ENCODE results near the gene HDAC4.

Gene HDAC4

DNA sequence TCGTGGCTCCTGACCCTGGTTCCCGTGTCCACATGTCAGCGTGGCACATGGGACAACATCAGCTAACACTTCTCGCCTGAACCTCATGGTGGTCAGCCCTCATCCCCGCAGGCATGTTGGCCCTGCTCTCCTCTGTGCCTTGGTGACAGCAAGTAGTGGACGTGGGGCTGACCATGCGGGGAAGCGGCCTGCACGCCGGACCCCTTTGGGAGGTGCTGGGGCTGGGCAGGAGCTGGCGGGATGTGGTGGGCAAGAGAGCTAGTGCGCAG lies 303.5 kb downstream of the HDAC4 start:
- no peak for DNase-seq (ENCODE audit: low read depth in 1 of 2, low spot score in 1 of 2)
- no peak overlapping the region for H3K4me3 ChIP-seq (replicated peaks; ENCODE audit: insufficient read depth, low read length)
- no peak for TF ChIP-seq GABPA (IDR thresholded peaks at IDR 0.05; ENCODE audit: low read depth)
- TF ChIP-seq, protein P1, sequence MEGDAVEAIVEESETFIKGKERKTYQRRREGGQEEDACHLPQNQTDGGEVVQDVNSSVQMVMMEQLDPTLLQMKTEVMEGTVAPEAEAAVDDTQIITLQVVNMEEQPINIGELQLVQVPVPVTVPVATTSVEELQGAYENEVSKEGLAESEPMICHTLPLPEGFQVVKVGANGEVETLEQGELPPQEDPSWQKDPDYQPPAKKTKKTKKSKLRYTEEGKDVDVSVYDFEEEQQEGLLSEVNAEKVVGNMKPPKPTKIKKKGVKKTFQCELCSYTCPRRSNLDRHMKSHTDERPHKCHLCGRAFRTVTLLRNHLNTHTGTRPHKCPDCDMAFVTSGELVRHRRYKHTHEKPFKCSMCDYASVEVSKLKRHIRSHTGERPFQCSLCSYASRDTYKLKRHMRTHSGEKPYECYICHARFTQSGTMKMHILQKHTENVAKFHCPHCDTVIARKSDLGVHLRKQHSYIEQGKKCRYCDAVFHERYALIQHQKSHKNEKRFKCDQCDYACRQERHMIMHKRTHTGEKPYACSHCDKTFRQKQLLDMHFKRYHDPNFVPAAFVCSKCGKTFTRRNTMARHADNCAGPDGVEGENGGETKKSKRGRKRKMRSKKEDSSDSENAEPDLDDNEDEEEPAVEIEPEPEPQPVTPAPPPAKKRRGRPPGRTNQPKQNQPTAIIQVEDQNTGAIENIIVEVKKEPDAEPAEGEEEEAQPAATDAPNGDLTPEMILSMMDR (IDR thresholded peaks at IDR 0.05; ENCODE audit: insufficient read depth, low read length) = no peak
- TF ChIP-seq POLR2AphosphoS5 (IDR thresholded peaks at IDR 0.05; ENCODE audit: low read depth) = no peak
- no peak for TF ChIP-seq SPI1 (IDR thresholded peaks at IDR 0.05; ENCODE audit: borderline replicate concordance, low read depth)
- TF ChIP-seq, protein P2, sequence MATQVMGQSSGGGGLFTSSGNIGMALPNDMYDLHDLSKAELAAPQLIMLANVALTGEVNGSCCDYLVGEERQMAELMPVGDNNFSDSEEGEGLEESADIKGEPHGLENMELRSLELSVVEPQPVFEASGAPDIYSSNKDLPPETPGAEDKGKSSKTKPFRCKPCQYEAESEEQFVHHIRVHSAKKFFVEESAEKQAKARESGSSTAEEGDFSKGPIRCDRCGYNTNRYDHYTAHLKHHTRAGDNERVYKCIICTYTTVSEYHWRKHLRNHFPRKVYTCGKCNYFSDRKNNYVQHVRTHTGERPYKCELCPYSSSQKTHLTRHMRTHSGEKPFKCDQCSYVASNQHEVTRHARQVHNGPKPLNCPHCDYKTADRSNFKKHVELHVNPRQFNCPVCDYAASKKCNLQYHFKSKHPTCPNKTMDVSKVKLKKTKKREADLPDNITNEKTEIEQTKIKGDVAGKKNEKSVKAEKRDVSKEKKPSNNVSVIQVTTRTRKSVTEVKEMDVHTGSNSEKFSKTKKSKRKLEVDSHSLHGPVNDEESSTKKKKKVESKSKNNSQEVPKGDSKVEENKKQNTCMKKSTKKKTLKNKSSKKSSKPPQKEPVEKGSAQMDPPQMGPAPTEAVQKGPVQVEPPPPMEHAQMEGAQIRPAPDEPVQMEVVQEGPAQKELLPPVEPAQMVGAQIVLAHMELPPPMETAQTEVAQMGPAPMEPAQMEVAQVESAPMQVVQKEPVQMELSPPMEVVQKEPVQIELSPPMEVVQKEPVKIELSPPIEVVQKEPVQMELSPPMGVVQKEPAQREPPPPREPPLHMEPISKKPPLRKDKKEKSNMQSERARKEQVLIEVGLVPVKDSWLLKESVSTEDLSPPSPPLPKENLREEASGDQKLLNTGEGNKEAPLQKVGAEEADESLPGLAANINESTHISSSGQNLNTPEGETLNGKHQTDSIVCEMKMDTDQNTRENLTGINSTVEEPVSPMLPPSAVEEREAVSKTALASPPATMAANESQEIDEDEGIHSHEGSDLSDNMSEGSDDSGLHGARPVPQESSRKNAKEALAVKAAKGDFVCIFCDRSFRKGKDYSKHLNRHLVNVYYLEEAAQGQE (IDR thresholded peaks at IDR 0.05; ENCODE audit: insufficient replicate concordance, low read depth) = no peak
- H3K27ac ChIP-seq (replicated peaks) = no peak overlapping the region
- H3K27me3 ChIP-seq (ENCODE audit: insufficient read depth, poor library complexity, severe bottlenecking) = no peaks in the 10 kb centered on the region

DNA sequence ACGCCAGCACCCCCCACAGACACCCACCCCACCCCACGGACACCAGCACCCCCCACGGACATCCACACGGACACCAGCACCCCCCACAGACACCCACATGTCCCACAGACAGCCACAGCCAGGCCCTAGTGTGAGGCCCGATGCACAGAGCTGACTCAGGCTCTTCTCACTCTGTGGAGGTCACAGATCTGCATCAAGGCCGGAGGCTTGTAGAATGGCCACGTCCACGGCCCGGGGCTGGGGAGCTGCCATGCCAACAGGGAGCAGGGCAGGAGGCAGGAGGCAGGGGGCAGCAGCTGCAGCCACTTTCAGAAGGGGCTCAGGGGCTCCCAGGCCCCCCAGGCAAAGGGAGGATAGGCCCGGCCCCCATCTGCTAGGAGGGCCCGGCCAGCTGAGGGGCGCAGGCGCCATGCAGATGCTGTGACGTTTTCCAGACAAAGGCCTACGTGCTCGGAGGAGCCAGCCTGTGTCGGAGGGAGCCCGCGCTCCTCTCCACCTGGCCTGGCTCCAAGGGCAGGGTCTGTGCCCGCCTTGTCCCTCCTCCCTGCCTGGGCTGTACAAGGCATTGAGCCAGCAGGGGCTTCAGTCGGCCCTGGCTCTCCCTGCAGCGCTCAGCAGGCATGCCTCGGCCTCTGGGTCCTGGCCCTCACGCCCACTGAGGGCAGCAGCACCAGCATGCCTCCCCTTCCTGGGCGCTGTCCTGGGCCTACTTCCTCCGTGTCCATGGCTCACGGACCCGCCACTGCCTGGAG lies 304.0 kb downstream of the HDAC4 start:
- Histone ChIP-seq H3K27me3 (ENCODE audit: insufficient read depth, poor library complexity, severe bottlenecking) (no peaks in the 10 kb centered on the region), H3K27ac (replicated peaks) (no peak overlapping the region), H3K4me3 (replicated peaks; ENCODE audit: insufficient read depth, low read length) (no peak overlapping the region)
- no peak for DNase-seq (ENCODE audit: low read depth in 1 of 2, low spot score in 1 of 2)
- TF ChIP-seq POLR2AphosphoS5 (IDR thresholded peaks at IDR 0.05; ENCODE audit: low read depth) = no peak
- no peak for TF ChIP-seq SPI1 (IDR thresholded peaks at IDR 0.05; ENCODE audit: borderline replicate concordance, low read depth)
- TF ChIP-seq, protein P1 (IDR thresholded peaks at IDR 0.05; ENCODE audit: insufficient read depth, low read length) = no peak
- TF ChIP-seq, protein P2 (IDR thresholded peaks at IDR 0.05; ENCODE audit: insufficient replicate concordance, low read depth) = no peak
- no peak for TF ChIP-seq GABPA (IDR thresholded peaks at IDR 0.05; ENCODE audit: low read depth)

DNA sequence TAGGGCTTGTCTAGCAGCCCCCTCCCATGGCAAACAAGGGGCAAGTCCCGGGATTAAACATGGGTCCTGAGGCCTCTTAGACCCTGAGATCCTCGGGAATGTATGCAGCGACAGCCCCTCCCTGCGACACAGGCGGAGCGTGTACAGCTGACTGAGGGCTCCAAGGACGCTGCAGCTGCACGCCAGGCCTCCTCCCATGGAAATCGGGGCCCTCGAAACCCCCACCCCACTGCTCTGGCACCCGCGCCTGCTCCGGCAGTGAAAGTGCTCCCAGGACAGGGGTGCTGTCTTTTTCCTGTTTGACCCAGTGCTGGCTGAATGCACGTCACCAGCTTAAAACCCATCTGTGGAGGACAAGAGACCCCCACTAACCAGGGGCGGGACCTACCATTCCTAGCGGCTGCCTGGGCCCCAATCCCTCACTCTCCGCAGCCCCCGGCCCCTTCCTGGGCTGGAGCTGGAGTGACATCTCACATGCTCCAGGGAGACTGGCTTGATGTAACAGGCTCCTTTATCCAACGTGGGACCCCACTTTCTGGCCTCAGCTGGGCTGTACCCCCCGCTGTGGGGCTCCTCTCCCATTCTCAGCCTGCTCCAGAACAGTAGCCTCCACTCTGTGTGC lies 305.2 kb downstream of the HDAC4 start:
- Histone ChIP-seq H3K27ac (replicated peaks) (no peak overlapping the region), H3K27me3 (ENCODE audit: insufficient read depth, poor library complexity, severe bottlenecking) (no peaks in the 10 kb centered on the region), H3K4me3 (replicated peaks; ENCODE audit: insufficient read depth, low read length) (no peak overlapping the region)
- no peak for DNase-seq (ENCODE audit: low read depth in 1 of 2, low spot score in 1 of 2)
- TF ChIP-seq GABPA (IDR thresholded peaks at IDR 0.05; ENCODE audit: low read depth) = no peak
- no peak for TF ChIP-seq SPI1 (IDR thresholded peaks at IDR 0.05; ENCODE audit: borderline replicate concordance, low read depth)
- TF ChIP-seq, protein P2 (IDR thresholded peaks at IDR 0.05; ENCODE audit: insufficient replicate concordance, low read depth) = no peak
- no peak for TF ChIP-seq POLR2AphosphoS5 (IDR thresholded peaks at IDR 0.05; ENCODE audit: low read depth)
- TF ChIP-seq, protein P1 (IDR thresholded peaks at IDR 0.05; ENCODE audit: insufficient read depth, low read length) = no peak

All from HL-60 (cell line).